AG09309 (cell line): ENCODE data around the gene RBM48.
A peak's percentile ranks its signal among the peaks of the same experiment; 100 is the strongest.
"Not testable (repeated sequence)": the region's sequence is repeated elsewhere in the genome, so short reads cannot be mapped to it uniquely, and the experiment has no call there.

Experiments used
- DNase-seq: peaks from one replicate; pipeline ENCODE4 v3.0.0-alpha.2; 2010; ENCODE audit warnings: low read depth
- H3K4me3 ChIP-seq: 2 replicates; pipeline ENCODE4 v1.5.1; 2011; ENCODE audit warnings: mild to moderate bottlenecking, low read depth, low read length, moderate library complexity; ENCODE audit not compliant: control insufficient read depth
- CTCF ChIP-seq: IDR thresholded peaks from 2 replicates; pipeline ENCODE4 v1.5.1; 2011; ENCODE audit warnings: mild to moderate bottlenecking, low read depth, low read length, inconsistent platforms; ENCODE audit not compliant: insufficient read depth, control insufficient read depth; ENCODE audit errors: missing control alignments

The RBM48 gene

GRCh38 chr7:92528188-92528957 is at the start of gene RBM48, which contains the start of gene PEX1:
Gene RBM48 (plus strand): TSS chr7:92528795. CDS start chr7:92528814, 19 bp downstream.
Gene PEX1 (minus strand): TSS chr7:92528520. CDS start chr7:92528435, 85 bp downstream.
- peak within 1 kb of the TSS; percentile 76 for H3K4me3 ChIP-seq
- TF ChIP-seq CTCF: peak; percentile 25

GRCh38 chr7:92479146-92479545 is 49.4 kb upstream of the RBM48 start:
- not testable (repeated sequence) for DNase-seq, H3K4me3 ChIP-seq

More at GRCh38 chr7:92528188-92528957, at the start of gene RBM48, which contains the start of gene PEX1:
- peak; percentile 96 for DNase-seq

- not testable (repeated sequence) for H3K4me3 ChIP-seq, DNase-seq
Measured at GRCh38 chr7:92483624-92484023, 45.0 kb upstream of the RBM48 start.

GRCh38 chr7:92484226-92484625 is 44.4 kb upstream of the RBM48 start:
- DNase-seq, H3K4me3 ChIP-seq: not testable (repeated sequence)

GRCh38 chr7:92485267-92485892 is 43.2 kb upstream of the RBM48 start:
- no peak overlapping the region for H3K4me3 ChIP-seq
- no peak for DNase-seq
- TF ChIP-seq CTCF: no peak

- DNase-seq: no peak
- no peak overlapping the region for H3K4me3 ChIP-seq
- no peak for TF ChIP-seq CTCF
Measured at GRCh38 chr7:92485974-92486373, 42.6 kb upstream of the RBM48 start.

GRCh38 chr7:92487804-92488203 is 40.8 kb upstream of the RBM48 start:
- TF ChIP-seq CTCF: no peak
- DNase-seq: no peak
- H3K4me3 ChIP-seq: no peak overlapping the region

GRCh38 chr7:92489634-92490033 is 39.0 kb upstream of the RBM48 start:
- H3K4me3 ChIP-seq: no peak overlapping the region
- no peak for TF ChIP-seq CTCF
- no peak for DNase-seq
